HepG2 (cell line): ENCODE data around the gene ZNF22. TPM values are rescaled to one million over a fixed set of nuclear protein-coding genes. Genes with fewer than 3 reads are reported as not detected.

Experiments used
- AGO2 ChIP-seq: fragments of 200-400 bp; formaldehyde crosslinking; optimal IDR thresholded peaks from 2 replicates; pipeline ENCODE3; 2017; ENCODE audit warnings: mild to moderate bottlenecking, low read depth, low read length, moderate library complexity
- CCAR2 ChIP-seq: fragments of 200-400 bp; formaldehyde crosslinking; optimal IDR thresholded peaks from 2 replicates; pipeline ENCODE3; 2018; ENCODE audit warnings: low read depth, mild to moderate bottlenecking, low read length, moderate library complexity
- CENPX ChIP-seq: sonication (generic); formaldehyde crosslinking; IDR thresholded peaks from 2 replicates; pipeline ENCODE4 v1.9.0; 2021; ENCODE audit warnings: mild to moderate bottlenecking, missing genetic modification reagents, moderate library complexity
- HDAC2 ChIP-seq: sonication (generic); formaldehyde crosslinking; IDR thresholded peaks from 2 replicates; pipeline ENCODE4 v1.4.0; 2020; ENCODE audit warnings: missing genetic modification reagents
- HMG20B ChIP-seq: conservative IDR thresholded peaks from 2 replicates; pipeline ENCODE4 v1.6.1; 2016; ENCODE audit warnings: missing genetic modification reagents, missing compliant biosample characterization
- HNRNPK ChIP-seq: fragments of 200-400 bp; formaldehyde crosslinking; IDR thresholded peaks from 2 replicates; pipeline ENCODE4 v1.6.1; 2018; ENCODE audit warnings: low read length, low read depth, moderate library complexity, mild to moderate bottlenecking; ENCODE audit not compliant: poor library complexity, severe bottlenecking
- KMT2B ChIP-seq: IDR thresholded peaks from 2 replicates; pipeline ENCODE4 v1.6.1; 2016; ENCODE audit warnings: missing genetic modification reagents, missing compliant biosample characterization
- MAFK ChIP-seq, 2 experiments: IDR thresholded peaks in 1 of 2; conservative IDR thresholded peaks in 1 of 2; 2 replicates each; pipeline ENCODE4 v1.6.1; 2011; ENCODE audit warnings: improper control_type of control experiment in 2 of 2, low read length in 2 of 2
- MTF2 ChIP-seq: sonication (generic); formaldehyde crosslinking; IDR thresholded peaks from 2 replicates; pipeline ENCODE4 v1.5.0; 2020; ENCODE audit warnings: missing genetic modification reagents, borderline replicate concordance
- NFATC3 ChIP-seq: sonication (generic); formaldehyde crosslinking; IDR thresholded peaks from 2 replicates; pipeline ENCODE4 v1.5.1; 2020; ENCODE audit warnings: mild to moderate bottlenecking, missing genetic modification reagents
- NFKB2 ChIP-seq: sonication (generic); formaldehyde crosslinking; IDR thresholded peaks from 2 replicates; pipeline ENCODE4 v1.4.0; 2020; ENCODE audit warnings: missing genetic modification reagents, borderline replicate concordance
- RBFOX2 ChIP-seq: fragments of 200-400 bp; formaldehyde crosslinking; IDR thresholded peaks from 2 replicates; pipeline ENCODE4 v1.6.1; 2017; ENCODE audit warnings: low read depth, mild to moderate bottlenecking, low read length
- SAFB2 ChIP-seq: sonication (generic); formaldehyde crosslinking; IDR thresholded peaks from 2 replicates; pipeline ENCODE4 v1.5.1; 2020; ENCODE audit warnings: missing genetic modification reagents, low read depth, mild to moderate bottlenecking, borderline replicate concordance
- SYNCRIP ChIP-seq: fragments of 200-400 bp; formaldehyde crosslinking; IDR thresholded peaks from 2 replicates; pipeline ENCODE4 v1.6.1; 2018; ENCODE audit warnings: mild to moderate bottlenecking, low read depth, low read length; ENCODE audit not compliant: insufficient read depth
- ZBTB7A ChIP-seq: sonication (generic); formaldehyde crosslinking; IDR thresholded peaks from 2 replicates; pipeline ENCODE4 v1.8.0; 2022; ENCODE audit warnings: mild to moderate bottlenecking, missing genetic modification reagents
- ZNF773 ChIP-seq: sonication (generic); formaldehyde crosslinking; IDR thresholded peaks from 2 replicates; pipeline ENCODE4 v1.4.0; 2020; ENCODE audit warnings: missing genetic modification reagents, borderline replicate concordance
- ZNF83 ChIP-seq: sonication (generic); formaldehyde crosslinking; IDR thresholded peaks from 2 replicates; pipeline ENCODE4 v1.4.0; 2020; ENCODE audit warnings: missing genetic modification reagents, mild to moderate bottlenecking, borderline replicate concordance
- polyA plus RNA-seq, 8 experiments: library from polyadenylated mRNA; depleted of rRNA in 3 of 8; stranded (reverse) in 7 of 8; unstranded in 1 of 8; fragments of >200 nt; fragmentation: Illumina TruSeq in 4 of 8; extraction: Trizol in 4 of 8; gene quantifications; 2 replicates each; pipeline versions ENCODE4 v1.2.1 to v1.2.3, GENCODE V29; 2011 to 2016; ENCODE audit warnings: low read depth in 4 of 8, missing spikeins in 1 of 8, mixed read lengths in 1 of 8; ENCODE audit not compliant: insufficient read depth in 1 of 8
- total RNA-seq, 5 experiments: library from RNA; depleted of rRNA; stranded (reverse); fragments of >200 nt; fragmentation: Illumina TruSeq; extraction: Trizol; gene quantifications; 2 replicates each; pipeline ENCODE4 v1.2.3, GENCODE V29; 2016; ENCODE audit warnings: low read depth in 1 of 5
- TF ChIP-seq, protein P1 (sequence below): sonication (generic); formaldehyde crosslinking; IDR thresholded peaks from 2 replicates; pipeline ENCODE4 v1.4.0; 2020; ENCODE audit warnings: missing genetic modification reagents
- TF ChIP-seq, protein P2 (sequence below): sonication (generic); formaldehyde crosslinking; IDR thresholded peaks from 2 replicates; pipeline ENCODE4 v1.4.0; 2020; ENCODE audit warnings: missing genetic modification reagents
- TF ChIP-seq, protein P3 (sequence below): sonication (generic); formaldehyde crosslinking; IDR thresholded peaks from 2 replicates; pipeline ENCODE4 v1.5.0; 2020; ENCODE audit warnings: mild to moderate bottlenecking, low read depth, missing genetic modification reagents, borderline replicate concordance
- TF ChIP-seq, protein P4 (sequence below): sonication (generic); formaldehyde crosslinking; IDR thresholded peaks from 2 replicates; pipeline ENCODE4 v1.9.0; 2022; ENCODE audit warnings: low read depth, missing genetic modification reagents

Gene ZNF22
- total and polyA plus RNA-seq, 2 of the 13 experiments (the other 11 are each of a cell fraction or from before 2014, with no cell fraction given): 0.40 to 1.3 TPM

DNA sequence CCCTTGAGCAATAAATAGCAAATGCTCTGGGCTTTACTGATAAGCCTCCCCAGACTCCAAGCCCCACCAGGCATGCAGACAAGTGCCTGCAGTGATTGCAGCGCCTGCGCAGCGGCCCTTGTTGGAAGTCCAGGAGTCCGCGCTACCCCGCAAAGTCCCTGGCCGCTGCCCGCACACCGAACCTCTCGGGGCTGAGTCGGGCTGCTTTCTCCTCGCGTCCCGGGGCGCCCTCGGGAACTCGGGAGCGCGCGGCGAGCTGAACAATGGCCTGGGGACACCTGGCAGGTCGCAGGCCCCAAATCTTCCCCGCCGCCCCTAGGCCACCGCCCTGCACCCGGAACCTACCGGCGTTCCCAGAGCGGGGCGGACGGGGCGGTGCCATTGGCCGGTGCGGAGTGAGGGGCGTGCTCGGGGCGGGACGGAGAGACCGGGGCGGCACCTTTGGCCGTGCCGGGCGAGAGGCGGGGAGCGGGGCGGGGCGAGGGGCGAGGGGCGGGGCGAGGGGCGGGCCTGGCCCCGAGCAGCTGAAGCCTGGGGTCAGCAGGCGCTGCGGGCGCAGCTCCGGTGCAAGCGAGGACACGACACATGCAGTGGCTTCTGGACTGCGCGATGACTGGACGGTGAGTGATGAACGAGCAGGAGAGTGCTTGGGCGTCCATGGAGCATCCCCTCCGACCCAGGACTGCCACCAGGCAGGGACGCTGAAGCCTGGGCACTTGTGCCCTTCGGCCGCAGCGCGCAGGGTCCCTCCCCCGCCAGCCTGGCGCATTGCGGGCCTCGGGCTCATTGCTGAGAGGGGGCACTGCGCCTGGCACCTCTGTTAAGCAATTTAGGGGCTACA, 41.3 kb upstream of the ZNF22 start, which contains the start of gene RASSF4 (continued):
- no peak for TF ChIP-seq MAFK (conservative IDR thresholded peaks at IDR 0.05 in 1 of 2, IDR thresholded peaks at IDR 0.05 in 1 of 2; ENCODE audit: low read length in 2 of 2)
- TF ChIP-seq HMG20B: peak; percentile 75
- TF ChIP-seq SAFB2: no peak
- no peak for TF ChIP-seq CCAR2
- TF ChIP-seq, protein P1, sequence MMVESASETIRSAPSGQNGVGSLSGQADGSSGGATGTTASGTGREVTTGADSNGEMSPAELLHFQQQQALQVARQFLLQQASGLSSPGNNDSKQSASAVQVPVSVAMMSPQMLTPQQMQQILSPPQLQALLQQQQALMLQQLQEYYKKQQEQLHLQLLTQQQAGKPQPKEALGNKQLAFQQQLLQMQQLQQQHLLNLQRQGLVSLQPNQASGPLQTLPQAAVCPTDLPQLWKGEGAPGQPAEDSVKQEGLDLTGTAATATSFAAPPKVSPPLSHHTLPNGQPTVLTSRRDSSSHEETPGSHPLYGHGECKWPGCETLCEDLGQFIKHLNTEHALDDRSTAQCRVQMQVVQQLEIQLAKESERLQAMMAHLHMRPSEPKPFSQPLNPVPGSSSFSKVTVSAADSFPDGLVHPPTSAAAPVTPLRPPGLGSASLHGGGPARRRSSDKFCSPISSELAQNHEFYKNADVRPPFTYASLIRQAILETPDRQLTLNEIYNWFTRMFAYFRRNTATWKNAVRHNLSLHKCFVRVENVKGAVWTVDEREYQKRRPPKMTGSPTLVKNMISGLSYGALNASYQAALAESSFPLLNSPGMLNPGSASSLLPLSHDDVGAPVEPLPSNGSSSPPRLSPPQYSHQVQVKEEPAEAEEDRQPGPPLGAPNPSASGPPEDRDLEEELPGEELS (CRISPR knock-in tag): no peak; the same call in 1 of the 2 replicates
- TF ChIP-seq, protein P2, sequence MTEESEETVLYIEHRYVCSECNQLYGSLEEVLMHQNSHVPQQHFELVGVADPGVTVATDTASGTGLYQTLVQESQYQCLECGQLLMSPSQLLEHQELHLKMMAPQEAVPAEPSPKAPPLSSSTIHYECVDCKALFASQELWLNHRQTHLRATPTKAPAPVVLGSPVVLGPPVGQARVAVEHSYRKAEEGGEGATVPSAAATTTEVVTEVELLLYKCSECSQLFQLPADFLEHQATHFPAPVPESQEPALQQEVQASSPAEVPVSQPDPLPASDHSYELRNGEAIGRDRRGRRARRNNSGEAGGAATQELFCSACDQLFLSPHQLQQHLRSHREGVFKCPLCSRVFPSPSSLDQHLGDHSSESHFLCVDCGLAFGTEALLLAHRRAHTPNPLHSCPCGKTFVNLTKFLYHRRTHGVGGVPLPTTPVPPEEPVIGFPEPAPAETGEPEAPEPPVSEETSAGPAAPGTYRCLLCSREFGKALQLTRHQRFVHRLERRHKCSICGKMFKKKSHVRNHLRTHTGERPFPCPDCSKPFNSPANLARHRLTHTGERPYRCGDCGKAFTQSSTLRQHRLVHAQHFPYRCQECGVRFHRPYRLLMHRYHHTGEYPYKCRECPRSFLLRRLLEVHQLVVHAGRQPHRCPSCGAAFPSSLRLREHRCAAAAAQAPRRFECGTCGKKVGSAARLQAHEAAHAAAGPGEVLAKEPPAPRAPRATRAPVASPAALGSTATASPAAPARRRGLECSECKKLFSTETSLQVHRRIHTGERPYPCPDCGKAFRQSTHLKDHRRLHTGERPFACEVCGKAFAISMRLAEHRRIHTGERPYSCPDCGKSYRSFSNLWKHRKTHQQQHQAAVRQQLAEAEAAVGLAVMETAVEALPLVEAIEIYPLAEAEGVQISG (CRISPR knock-in tag): peak; percentile 62
- no peak for TF ChIP-seq NFATC3 (CRISPR knock-in tag)
- TF ChIP-seq AGO2: peak; percentile 77
- no peak for TF ChIP-seq ZNF773
- no peak for TF ChIP-seq MTF2
- no peak for TF ChIP-seq ZNF83 (CRISPR knock-in tag)
- no peak for TF ChIP-seq HDAC2
- TF ChIP-seq CENPX (CRISPR knock-in tag): no peak
- no peak for TF ChIP-seq SYNCRIP
- TF ChIP-seq NFKB2 (CRISPR knock-in tag): no peak; the same call in 1 of the 2 replicates
- TF ChIP-seq, protein P3, sequence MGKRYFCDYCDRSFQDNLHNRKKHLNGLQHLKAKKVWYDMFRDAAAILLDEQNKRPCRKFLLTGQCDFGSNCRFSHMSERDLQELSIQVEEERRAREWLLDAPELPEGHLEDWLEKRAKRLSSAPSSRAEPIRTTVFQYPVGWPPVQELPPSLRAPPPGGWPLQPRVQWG (CRISPR knock-in tag): no peak
- TF ChIP-seq, protein P4, sequence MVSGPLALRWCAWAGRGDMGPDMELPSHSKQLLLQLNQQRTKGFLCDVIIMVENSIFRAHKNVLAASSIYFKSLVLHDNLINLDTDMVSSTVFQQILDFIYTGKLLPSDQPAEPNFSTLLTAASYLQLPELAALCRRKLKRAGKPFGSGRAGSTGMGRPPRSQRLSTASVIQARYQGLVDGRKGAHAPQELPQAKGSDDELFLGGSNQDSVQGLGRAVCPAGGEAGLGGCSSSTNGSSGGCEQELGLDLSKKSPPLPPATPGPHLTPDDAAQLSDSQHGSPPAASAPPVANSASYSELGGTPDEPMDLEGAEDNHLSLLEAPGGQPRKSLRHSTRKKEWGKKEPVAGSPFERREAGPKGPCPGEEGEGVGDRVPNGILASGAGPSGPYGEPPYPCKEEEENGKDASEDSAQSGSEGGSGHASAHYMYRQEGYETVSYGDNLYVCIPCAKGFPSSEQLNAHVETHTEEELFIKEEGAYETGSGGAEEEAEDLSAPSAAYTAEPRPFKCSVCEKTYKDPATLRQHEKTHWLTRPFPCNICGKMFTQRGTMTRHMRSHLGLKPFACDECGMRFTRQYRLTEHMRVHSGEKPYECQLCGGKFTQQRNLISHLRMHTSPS (CRISPR knock-in tag): peak; percentile 79
- TF ChIP-seq ZBTB7A (CRISPR knock-in tag): no peak
- TF ChIP-seq KMT2B (CRISPR knock-in tag): peak; percentile 55; the same call in 1 of the 2 replicates
- peak; percentile 97 for TF ChIP-seq RBFOX2
- peak; percentile 57 for TF ChIP-seq HNRNPK
